Neural progenitor cell (in vitro differentiated cells): ENCODE measurements around the gene ATP5MK. TPM values are rescaled to one million over a fixed set of nuclear protein-coding genes. Genes with fewer than 3 reads are reported as not detected.
"Not testable (repeated sequence)": the region's sequence is repeated elsewhere in the genome, so short reads cannot be mapped to it uniquely, and the experiment has no call there.

Experiments
- DNase-seq: peaks from one replicate; pipeline ENCODE4 v3.0.0-alpha.2; 2016; ENCODE audit warnings: low spot score
- H2AFZ ChIP-seq: fragments of 200-600 bp; sonication (generic); replicated peaks from 2 replicates; pipeline ENCODE4 v1.6.1; 2016; ENCODE audit warnings: antibody characterized with exemption
- H3F3A ChIP-seq: fragments of 200-600 bp; sonication (generic); 2 replicates; pipeline ENCODE4 v1.6.1; 2016; ENCODE audit warnings: antibody characterized with exemption, low read depth
- H3K27ac ChIP-seq: fragments of 200-600 bp; sonication (generic); 2 replicates; pipeline ENCODE4 v1.5.1; 2016; ENCODE audit warnings: mild to moderate bottlenecking
- H3K27me3 ChIP-seq: fragments of 200-600 bp; sonication (generic); 2 replicates; pipeline ENCODE4 v1.6.1; 2016; ENCODE audit warnings: mild to moderate bottlenecking, moderate library complexity
- H3K36me3 ChIP-seq: fragments of 200-600 bp; sonication (generic); 2 replicates; pipeline ENCODE4 v1.5.1; 2016
- H3K4me1 ChIP-seq: fragments of 200-600 bp; sonication (generic); 2 replicates; pipeline ENCODE4 v1.6.1; 2016; ENCODE audit warnings: mixed run types
- H3K4me2 ChIP-seq: fragments of 200-600 bp; sonication (generic); 2 replicates; pipeline ENCODE4 v1.6.1; 2016
- H3K4me3 ChIP-seq: fragments of 200-600 bp; sonication (generic); 2 replicates; pipeline ENCODE4 v1.5.1; 2016
- H3K79me2 ChIP-seq: fragments of 200-600 bp; sonication (generic); 2 replicates; pipeline ENCODE4 v1.6.1; 2016; ENCODE audit warnings: low read depth
- H3K9ac ChIP-seq: fragments of 200-600 bp; sonication (generic); 2 replicates; pipeline ENCODE4 v1.6.1; 2016
- H3K9me3 ChIP-seq: fragments of 200-600 bp; sonication (generic); 2 replicates; pipeline ENCODE4 v1.5.1; 2016; ENCODE audit warnings: low read depth
- H4K20me1 ChIP-seq: fragments of 200-600 bp; sonication (generic); 2 replicates; pipeline ENCODE4 v1.6.1; 2016; ENCODE audit warnings: low read depth
- H3K27ac Mint-ChIP-seq: 3 replicates; pipeline ENCODE4 v1.8.0; 2021; ENCODE audit warnings: mixed read lengths
- H3K27me3 Mint-ChIP-seq: 2 replicates; pipeline ENCODE4 v1.8.0; 2022; ENCODE audit warnings: low read depth, mild to moderate bottlenecking, inconsistent platforms, moderate library complexity, mixed read lengths; ENCODE audit not compliant: insufficient read depth
- H3K36me3 Mint-ChIP-seq: 3 replicates; pipeline ENCODE4 v1.8.0; 2021; ENCODE audit warnings: mixed read lengths
- H3K4me1 Mint-ChIP-seq: 3 replicates; pipeline ENCODE4 v1.8.0; 2021; ENCODE audit warnings: mixed read lengths
- H3K4me3 Mint-ChIP-seq: 3 replicates; pipeline ENCODE4 v1.8.0; 2021; ENCODE audit warnings: mild to moderate bottlenecking, moderate library complexity, mixed read lengths
- H3K9me3 Mint-ChIP-seq: 3 replicates; pipeline ENCODE4 v1.8.0; 2020; ENCODE audit warnings: mixed read lengths
- EZH2 ChIP-seq: fragments of 200-600 bp; sonication (generic); IDR thresholded peaks from 2 replicates; pipeline ENCODE4 v1.6.1; 2017; ENCODE audit warnings: antibody characterized with exemption, mild to moderate bottlenecking, moderate library complexity
- EZH2phosphoT487 ChIP-seq: fragments of 200-600 bp; sonication (generic); IDR thresholded peaks from 2 replicates; pipeline ENCODE4 v1.6.1; 2017; ENCODE audit warnings: antibody characterized with exemption
- total RNA-seq: library from RNA; depleted of rRNA; stranded (reverse); fragments of >200 nt; gene quantifications from 2 replicates; pipeline ENCODE4 v1.2.3, GENCODE V29; 2015; ENCODE audit warnings: low replicate concordance
- TF ChIP-seq, protein P1 (sequence below): fragments of 200-600 bp; sonication (generic); IDR thresholded peaks from 2 replicates; pipeline ENCODE4 v1.5.1; 2017; ENCODE audit warnings: antibody characterized with exemption, mild to moderate bottlenecking

Gene ATP5MK
- total RNA-seq, 1 donor from 2014 or later: 324 TPM

DNA sequence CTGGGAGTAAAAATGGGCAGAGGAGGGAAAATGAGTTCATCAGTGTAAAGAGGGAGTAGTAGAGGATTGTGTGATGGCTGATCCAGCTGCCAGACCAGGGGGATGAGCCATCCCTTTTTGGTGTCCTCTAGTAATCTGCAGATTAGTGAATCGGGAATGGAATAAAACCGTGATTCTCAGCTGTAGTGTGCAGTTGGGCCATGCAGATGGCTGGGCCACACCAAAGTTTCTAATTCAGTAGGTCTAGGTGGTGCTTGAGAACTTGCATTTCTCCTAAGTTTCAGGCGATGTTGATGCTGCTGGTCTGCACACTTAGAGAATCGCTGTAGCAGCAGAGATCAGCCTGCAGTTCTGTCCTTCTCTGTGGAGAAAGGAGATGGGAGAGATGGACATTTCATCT, 22.8 kb upstream of the ATP5MK start:
- Mint-ChIP-seq H3K27ac (no peak overlapping the region), H3K9me3 (no peaks in the 10 kb centered on the region), H3K27me3 (peaks cover 3% of the 10 kb centered on the region), H3K4me1 (peaks cover 2% of the 10 kb centered on the region), H3K4me3 (no peak overlapping the region), H3K36me3 (peaks cover 42% of the 10 kb centered on the region)
- H3K36me3 ChIP-seq: peaks cover 6% of the 10 kb centered on the region
- DNase-seq: no peak
- H3K27ac ChIP-seq: no peak overlapping the region
- no peak overlapping the region for H3K4me3 ChIP-seq
- H3K9me3 ChIP-seq: no peaks in the 10 kb centered on the region
- H3K79me2 ChIP-seq: no peaks in the 10 kb centered on the region
- H2AFZ ChIP-seq: no peak overlapping the region
- H3K4me1 ChIP-seq: no peaks in the 10 kb centered on the region
- no peaks in the 10 kb centered on the region for H3K27me3 ChIP-seq
- TF ChIP-seq EZH2phosphoT487 (no peak), EZH2 (no peak)
- TF ChIP-seq, protein P1, sequence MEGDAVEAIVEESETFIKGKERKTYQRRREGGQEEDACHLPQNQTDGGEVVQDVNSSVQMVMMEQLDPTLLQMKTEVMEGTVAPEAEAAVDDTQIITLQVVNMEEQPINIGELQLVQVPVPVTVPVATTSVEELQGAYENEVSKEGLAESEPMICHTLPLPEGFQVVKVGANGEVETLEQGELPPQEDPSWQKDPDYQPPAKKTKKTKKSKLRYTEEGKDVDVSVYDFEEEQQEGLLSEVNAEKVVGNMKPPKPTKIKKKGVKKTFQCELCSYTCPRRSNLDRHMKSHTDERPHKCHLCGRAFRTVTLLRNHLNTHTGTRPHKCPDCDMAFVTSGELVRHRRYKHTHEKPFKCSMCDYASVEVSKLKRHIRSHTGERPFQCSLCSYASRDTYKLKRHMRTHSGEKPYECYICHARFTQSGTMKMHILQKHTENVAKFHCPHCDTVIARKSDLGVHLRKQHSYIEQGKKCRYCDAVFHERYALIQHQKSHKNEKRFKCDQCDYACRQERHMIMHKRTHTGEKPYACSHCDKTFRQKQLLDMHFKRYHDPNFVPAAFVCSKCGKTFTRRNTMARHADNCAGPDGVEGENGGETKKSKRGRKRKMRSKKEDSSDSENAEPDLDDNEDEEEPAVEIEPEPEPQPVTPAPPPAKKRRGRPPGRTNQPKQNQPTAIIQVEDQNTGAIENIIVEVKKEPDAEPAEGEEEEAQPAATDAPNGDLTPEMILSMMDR: no peak
- H4K20me1 ChIP-seq: no peaks in the 10 kb centered on the region
- no peak overlapping the region for H3K4me2 ChIP-seq
- no peak overlapping the region for H3K9ac ChIP-seq
- no peaks in the 10 kb centered on the region for H3F3A ChIP-seq

DNA sequence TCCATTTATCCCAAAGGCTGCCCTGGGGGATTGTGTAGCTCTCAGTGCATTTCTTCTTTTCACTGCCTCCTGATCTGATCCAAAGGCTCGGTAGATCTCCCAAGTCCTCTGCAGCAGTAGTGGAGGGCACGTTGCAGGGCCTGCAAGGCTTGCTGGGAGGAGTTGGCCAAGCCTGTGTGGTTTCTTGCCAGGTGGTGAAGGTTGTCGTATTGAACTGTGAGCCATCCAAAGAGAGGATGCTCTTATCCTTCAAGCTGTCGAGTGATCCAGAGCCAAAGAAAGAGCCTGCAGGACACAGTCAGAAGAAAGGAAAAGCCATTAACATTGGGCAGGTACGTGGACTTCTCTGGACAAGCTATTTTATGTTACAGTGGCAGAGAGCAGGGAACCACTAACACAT, 21.3 kb upstream of the ATP5MK start:
- no peaks in the 10 kb centered on the region for H3K79me2 ChIP-seq
- peaks cover 12% of the 10 kb centered on the region for H3K36me3 ChIP-seq
- Mint-ChIP-seq H3K4me3 (peak overlapping the region; percentile 21), H3K9me3 (no peaks in the 10 kb centered on the region), H3K36me3 (peaks cover 35% of the 10 kb centered on the region), H3K27ac (no peak overlapping the region), H3K4me1 (peaks cover 2% of the 10 kb centered on the region), H3K27me3 (peaks cover 3% of the 10 kb centered on the region)
- no peaks in the 10 kb centered on the region for H3K9me3 ChIP-seq
- H3K9ac ChIP-seq: no peak overlapping the region
- no peak overlapping the region for H3K4me2 ChIP-seq
- no peaks in the 10 kb centered on the region for H3K4me1 ChIP-seq
- no peaks in the 10 kb centered on the region for H3F3A ChIP-seq
- H3K4me3 ChIP-seq: no peak overlapping the region
- no peak overlapping the region for H2AFZ ChIP-seq
- no peaks in the 10 kb centered on the region for H3K27me3 ChIP-seq
- H4K20me1 ChIP-seq: no peaks in the 10 kb centered on the region
- no peak overlapping the region for H3K27ac ChIP-seq
- no peak for DNase-seq
- TF ChIP-seq, protein P1: no peak
- TF ChIP-seq EZH2phosphoT487: no peak
- TF ChIP-seq EZH2: no peak

DNA sequence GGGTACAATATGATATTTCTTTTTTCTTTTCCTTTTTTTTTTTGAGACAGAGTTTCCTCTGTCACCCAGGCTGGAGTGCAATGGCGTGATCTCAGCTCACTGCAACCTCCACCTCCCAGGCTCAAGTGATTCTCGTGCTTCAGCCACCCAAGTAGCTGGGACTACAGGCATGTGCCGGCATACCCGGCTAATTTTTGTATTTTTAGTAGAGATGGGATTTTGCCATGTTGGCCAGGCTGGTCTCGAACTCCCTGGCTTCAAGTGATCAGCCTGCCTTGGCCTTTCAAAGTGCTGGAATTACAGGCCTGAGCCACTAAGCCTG, 20.8 kb upstream of the ATP5MK start:
- H3K27ac Mint-ChIP-seq, H3K9me3 Mint-ChIP-seq, H3K9me3 ChIP-seq, H3K4me3 Mint-ChIP-seq, H3K4me3 ChIP-seq, H2AFZ ChIP-seq, H3F3A ChIP-seq, H3K4me1 ChIP-seq, H4K20me1 ChIP-seq, H3K27me3 ChIP-seq, H3K27me3 Mint-ChIP-seq, H3K4me1 Mint-ChIP-seq, H3K4me2 ChIP-seq, H3K27ac ChIP-seq, H3K79me2 ChIP-seq, DNase-seq, H3K9ac ChIP-seq: not testable (repeated sequence)
- peaks cover 12% of the 10 kb centered on the region for H3K36me3 ChIP-seq
- H3K36me3 Mint-ChIP-seq: peaks cover 31% of the 10 kb centered on the region

DNA sequence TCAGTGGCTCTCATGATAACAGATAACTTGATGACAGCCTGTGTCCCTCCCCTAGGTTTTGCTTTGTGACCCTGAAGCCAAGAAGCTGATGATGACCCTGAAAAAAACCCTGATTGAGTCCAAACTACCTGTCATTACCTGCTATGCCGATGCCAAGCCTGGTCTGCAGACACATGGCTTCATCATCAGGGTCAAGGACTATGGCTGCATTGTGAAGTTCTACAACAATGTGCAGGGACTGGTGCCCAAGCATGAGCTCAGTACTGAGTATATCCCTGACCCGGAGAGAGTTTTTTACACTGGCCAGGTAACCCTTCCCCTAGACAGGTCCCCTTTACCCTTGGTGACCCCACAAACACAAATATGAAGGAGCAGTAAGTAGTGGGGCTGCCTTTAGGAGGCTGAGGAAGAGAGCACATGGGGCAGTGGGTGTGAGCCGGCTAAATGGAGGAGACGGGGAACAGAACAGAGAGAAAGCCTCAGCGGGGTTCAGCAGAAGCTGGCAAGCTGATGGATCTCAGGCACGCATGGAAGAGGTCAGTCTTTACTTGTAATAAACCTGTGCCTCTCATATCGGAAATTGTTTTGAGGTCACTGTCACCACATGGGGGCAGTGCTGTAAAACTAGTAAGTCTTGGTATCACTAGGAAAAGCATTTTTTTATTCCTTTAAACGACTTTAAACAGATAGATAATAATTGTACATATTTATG, 20.3 kb upstream of the ATP5MK start:
- peak; percentile 59 for DNase-seq
- no peaks in the 10 kb centered on the region for H3K27me3 ChIP-seq
- no peaks in the 10 kb centered on the region for H3K4me1 ChIP-seq
- peaks cover 12% of the 10 kb centered on the region for H3K36me3 ChIP-seq
- H3K27ac ChIP-seq: no peak overlapping the region
- H3F3A ChIP-seq: no peaks in the 10 kb centered on the region
- no peak overlapping the region for H3K4me3 ChIP-seq
- H3K79me2 ChIP-seq: no peaks in the 10 kb centered on the region
- H4K20me1 ChIP-seq: no peaks in the 10 kb centered on the region
- no peaks in the 10 kb centered on the region for H3K27me3 Mint-ChIP-seq
- H2AFZ ChIP-seq: no peak overlapping the region
- no peak overlapping the region for H3K27ac Mint-ChIP-seq
- no peaks in the 10 kb centered on the region for H3K9me3 Mint-ChIP-seq
- no peak overlapping the region for H3K9ac ChIP-seq
- H3K36me3 Mint-ChIP-seq: peaks cover 31% of the 10 kb centered on the region
- no peak overlapping the region for H3K4me3 Mint-ChIP-seq
- no peaks in the 10 kb centered on the region for H3K4me1 Mint-ChIP-seq
- H3K4me2 ChIP-seq: no peak overlapping the region
- TF ChIP-seq, protein P1: peak; percentile 64
- no peak for TF ChIP-seq EZH2phosphoT487
- no peaks in the 10 kb centered on the region for H3K9me3 ChIP-seq
